Measurements from ENCODE around the gene RAB44. TPM values are rescaled to one million over a fixed set of nuclear protein-coding genes. Genes with fewer than 3 reads are reported as not detected.

Gene RAB44
- total and polyA plus RNA-seq, 2 donors (not counting 1 experiment from before 2014, with no cell fraction given), result 0.15 to 0.16 TPM

GRCh38 chr6:36745836-36746235 lies 48.2 kb downstream of the RAB44 start:
- DNase-seq (no peak), ATAC-seq (ENCODE audit: low read depth) (no peak)
- Mint-ChIP-seq H3K4me3 (no peak overlapping the region), H3K27ac (peak overlapping the region; percentile 37), H3K27me3 (no peaks in the 10 kb centered on the region), H3K9me3 (ENCODE audit: insufficient read depth) (no peaks in the 10 kb centered on the region), H3K4me1 (peaks cover 70% of the 10 kb centered on the region)
- H3K9ac ChIP-seq (ENCODE audit: low read length), result no peak overlapping the region
- no peaks in the 10 kb centered on the region for H3K27me3 ChIP-seq (replicated peaks in 1 of 4; ENCODE audit: control extremely low read depth in 1 of 4, control insufficient read depth in 3 of 4, insufficient read depth in 4 of 4, low read length in 3 of 4)
- H3K27ac ChIP-seq (ENCODE audit: low read length in 2 of 2), result no peak overlapping the region
- peaks cover 32% of the 10 kb centered on the region for H3K79me2 ChIP-seq (ENCODE audit: control insufficient read depth, insufficient read depth, low read length)
- no peak overlapping the region for H3K4me3 ChIP-seq (ENCODE audit: control extremely low read depth in 1 of 5, extremely low read depth in 1 of 5, insufficient read depth in 1 of 5, low read depth in 2 of 5, low read length in 4 of 5)
- H3K9me3 ChIP-seq (ENCODE audit: control extremely low read depth in 1 of 3, control insufficient read depth in 2 of 3, insufficient read depth in 1 of 3, low read length in 2 of 3), result peaks cover 0 to 19% (median 0%) of the 10 kb centered on the region in 3 donors
- peaks cover 0 to 99% of the 10 kb centered on the region in 2 experiments for H3K36me3 ChIP-seq (replicated peaks in 1 of 2; ENCODE audit: control extremely low read depth in 1 of 2, control insufficient read depth in 1 of 2, extremely low read depth in 1 of 2, insufficient read depth in 2 of 2, low read length in 1 of 2)
- ChIA-PET POLR2A (no interaction called here), CTCF (interaction anchor here (1.4 kb wide), 1 partner anchor 63 kb away, joined by 4 read pairs; no protein-coding TSS in a partner anchor)
- WGBS (ENCODE audit: insufficient coverage), result 83% methylated on average over 7 of the region's 8 CpGs
- intact Hi-C loops (cut with micrococcal nuclease), result no loop called here
- no peak for TF ChIP-seq EZH2 (IDR thresholded peaks at IDR 0.05; ENCODE audit: borderline replicate concordance, insufficient read depth, low read depth, low read length, poor library complexity, severe bottlenecking)
- no peak for TF ChIP-seq CTCF (IDR thresholded peaks at IDR 0.05)
- H4K20me1 ChIP-seq (ENCODE audit: control insufficient read depth, insufficient read depth, low read length, poor library complexity, severe bottlenecking), result no peaks in the 10 kb centered on the region
- peaks cover 50 to 77% of the 10 kb centered on the region in 2 donors for H3K4me1 ChIP-seq (ENCODE audit: control insufficient read depth in 2 of 2, insufficient read depth in 2 of 2, low read length in 2 of 2)
- H2AFZ ChIP-seq (ENCODE audit: insufficient read depth, low read depth, low read length, poor library complexity, severe bottlenecking), result no peak overlapping the region
- no peak overlapping the region for H3K4me2 ChIP-seq (replicated peaks; ENCODE audit: low read depth, low read length, poor library complexity, severe bottlenecking)

GRCh38 chr6:36746251-36746650 lies 48.6 kb downstream of the RAB44 start:
- DNase-seq, result no peak
- Histone ChIP-seq H2AFZ (ENCODE audit: insufficient read depth, low read depth, low read length, poor library complexity, severe bottlenecking) (no peak overlapping the region), H4K20me1 (ENCODE audit: control insufficient read depth, insufficient read depth, low read length, poor library complexity, severe bottlenecking) (no peaks in the 10 kb centered on the region), H3K4me3 (ENCODE audit: control extremely low read depth in 1 of 5, extremely low read depth in 1 of 5, insufficient read depth in 1 of 5, low read depth in 2 of 5, low read length in 4 of 5) (no peak overlapping the region), H3K27ac (ENCODE audit: low read length in 2 of 2) (no peak overlapping the region), H3K9me3 (ENCODE audit: control extremely low read depth in 1 of 3, control insufficient read depth in 2 of 3, insufficient read depth in 1 of 3, low read length in 2 of 3) (peaks cover 0 to 21% (median 0%) of the 10 kb centered on the region in 3 donors), H3K36me3 (replicated peaks in 1 of 2; ENCODE audit: control extremely low read depth in 1 of 2, control insufficient read depth in 1 of 2, extremely low read depth in 1 of 2, insufficient read depth in 2 of 2, low read length in 1 of 2) (peaks cover 0 to 99% of the 10 kb centered on the region in 2 experiments), H3K4me1 (ENCODE audit: control insufficient read depth in 2 of 2, insufficient read depth in 2 of 2, low read length in 2 of 2) (peaks cover 50 to 77% of the 10 kb centered on the region in 2 donors), H3K9ac (ENCODE audit: low read length) (no peak overlapping the region), H3K27me3 (replicated peaks in 1 of 4; ENCODE audit: control extremely low read depth in 1 of 4, control insufficient read depth in 3 of 4, insufficient read depth in 4 of 4, low read length in 3 of 4) (no peaks in the 10 kb centered on the region), H3K4me2 (replicated peaks; ENCODE audit: low read depth, low read length, poor library complexity, severe bottlenecking) (no peak overlapping the region), H3K79me2 (ENCODE audit: control insufficient read depth, insufficient read depth, low read length) (peaks cover 37% of the 10 kb centered on the region)
- Mint-ChIP-seq H3K27me3 (no peaks in the 10 kb centered on the region), H3K27ac (peak overlapping the region; percentile 85), H3K4me1 (peaks cover 68% of the 10 kb centered on the region), H3K9me3 (ENCODE audit: insufficient read depth) (no peaks in the 10 kb centered on the region), H3K4me3 (no peak overlapping the region)
- TF ChIP-seq EZH2 (IDR thresholded peaks at IDR 0.05; ENCODE audit: borderline replicate concordance, insufficient read depth, low read depth, low read length, poor library complexity, severe bottlenecking) (no peak), CTCF (IDR thresholded peaks at IDR 0.05) (no peak)
- ATAC-seq (ENCODE audit: low read depth), result no peak
- CTCF ChIA-PET, result no interaction called here
- intact Hi-C loops (cut with micrococcal nuclease), result no loop called here
- 95% methylated on average over 13 of the region's 14 CpGs for WGBS (ENCODE audit: insufficient coverage)
- POLR2A ChIA-PET, result no interaction called here
